ENCODE measurements around the gene FHIT. TPM values are rescaled to one million over a fixed set of nuclear protein-coding genes. Genes with fewer than 3 reads are reported as not detected.

Gene FHIT
- total RNA-seq, 2 donors from 2014 or later = 6.8 to 12.3 TPM

DNA sequence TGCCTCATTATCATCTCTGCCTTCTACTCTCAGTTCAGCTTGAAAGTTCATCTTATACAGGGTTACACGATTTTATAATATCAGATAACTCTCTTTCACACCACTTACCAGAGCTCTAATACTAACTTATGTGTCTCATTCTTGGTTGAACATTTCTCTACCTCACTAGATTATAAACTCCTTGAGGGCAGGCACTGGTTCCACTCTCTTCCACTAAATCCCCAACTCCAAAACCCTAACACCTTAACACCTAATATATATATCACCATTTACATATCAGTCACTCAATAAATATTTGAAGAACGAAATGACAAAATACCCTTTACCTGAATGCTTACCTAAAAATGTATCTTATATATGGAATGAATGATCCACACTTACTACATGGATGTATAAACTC lies 977.2 kb downstream of the FHIT start:
- DNase-seq = no peak
- H3K9ac ChIP-seq (ENCODE audit: extremely low read depth, low read length, poor library complexity, severe bottlenecking) = no peak overlapping the region
- no peaks in the 10 kb centered on the region for H3K36me3 ChIP-seq (ENCODE audit: control insufficient read depth, insufficient read depth, low read length)
- TF ChIP-seq, protein P1, sequence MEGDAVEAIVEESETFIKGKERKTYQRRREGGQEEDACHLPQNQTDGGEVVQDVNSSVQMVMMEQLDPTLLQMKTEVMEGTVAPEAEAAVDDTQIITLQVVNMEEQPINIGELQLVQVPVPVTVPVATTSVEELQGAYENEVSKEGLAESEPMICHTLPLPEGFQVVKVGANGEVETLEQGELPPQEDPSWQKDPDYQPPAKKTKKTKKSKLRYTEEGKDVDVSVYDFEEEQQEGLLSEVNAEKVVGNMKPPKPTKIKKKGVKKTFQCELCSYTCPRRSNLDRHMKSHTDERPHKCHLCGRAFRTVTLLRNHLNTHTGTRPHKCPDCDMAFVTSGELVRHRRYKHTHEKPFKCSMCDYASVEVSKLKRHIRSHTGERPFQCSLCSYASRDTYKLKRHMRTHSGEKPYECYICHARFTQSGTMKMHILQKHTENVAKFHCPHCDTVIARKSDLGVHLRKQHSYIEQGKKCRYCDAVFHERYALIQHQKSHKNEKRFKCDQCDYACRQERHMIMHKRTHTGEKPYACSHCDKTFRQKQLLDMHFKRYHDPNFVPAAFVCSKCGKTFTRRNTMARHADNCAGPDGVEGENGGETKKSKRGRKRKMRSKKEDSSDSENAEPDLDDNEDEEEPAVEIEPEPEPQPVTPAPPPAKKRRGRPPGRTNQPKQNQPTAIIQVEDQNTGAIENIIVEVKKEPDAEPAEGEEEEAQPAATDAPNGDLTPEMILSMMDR (conservative IDR thresholded peaks at IDR 0.05) = no peak
- Mint-ChIP-seq H3K36me3 (ENCODE audit: low read depth) (no peaks in the 10 kb centered on the region), H3K27ac (no peak overlapping the region), H3K4me1 (no peaks in the 10 kb centered on the region), H3K9me3 (peaks cover 5% of the 10 kb centered on the region), H3K27me3 (ENCODE audit: insufficient read depth) (no peaks in the 10 kb centered on the region), H3K4me3 (no peak overlapping the region)
- H3K9me3 ChIP-seq (ENCODE audit: control insufficient read depth, low read length) = no peaks in the 10 kb centered on the region
- no peak overlapping the region for H3K27ac ChIP-seq (ENCODE audit: low read depth, low read length)
- H3K4me1 ChIP-seq (ENCODE audit: control insufficient read depth, insufficient read depth, low read length) = no peaks in the 10 kb centered on the region
- no peaks in the 10 kb centered on the region for H3K27me3 ChIP-seq (ENCODE audit: control insufficient read depth, insufficient read depth, low read length, poor library complexity, severe bottlenecking)
- H3K4me3 ChIP-seq (ENCODE audit: low read length) = no peak overlapping the region
- WGBS, 2 experiments (ENCODE audit: insufficient coverage in 1 of 2, insufficient read length in 1 of 2) = 77 to 88% methylated on average over 1 of the region's 2 CpGs

DNA sequence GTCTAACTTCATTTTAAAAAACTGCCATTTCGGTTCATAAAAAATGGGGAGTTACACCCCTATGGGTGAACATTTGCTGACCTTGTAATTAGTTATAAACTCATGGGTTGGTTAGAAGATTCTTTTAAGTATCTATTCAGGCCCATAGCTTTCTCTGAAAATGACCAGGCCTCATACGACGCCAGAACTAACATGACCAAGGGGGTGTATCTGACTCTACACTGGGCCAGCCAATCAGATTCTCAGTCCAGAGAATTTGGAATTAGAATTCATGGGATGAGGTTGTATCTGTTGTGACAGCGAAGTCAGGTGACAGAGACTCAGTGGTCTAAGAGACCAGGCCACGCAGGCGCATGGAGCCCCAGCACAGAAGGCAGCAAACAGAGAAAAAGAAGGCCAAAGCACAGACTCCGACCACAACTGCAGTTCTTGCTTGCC lies 981.4 kb downstream of the FHIT start:
- Histone ChIP-seq H3K4me3 (ENCODE audit: low read length) (no peak overlapping the region), H3K36me3 (ENCODE audit: control insufficient read depth, insufficient read depth, low read length) (no peaks in the 10 kb centered on the region), H3K9me3 (ENCODE audit: control insufficient read depth, low read length) (no peaks in the 10 kb centered on the region), H3K27me3 (ENCODE audit: control insufficient read depth, insufficient read depth, low read length, poor library complexity, severe bottlenecking) (no peaks in the 10 kb centered on the region), H3K27ac (ENCODE audit: low read depth, low read length) (no peak overlapping the region), H3K4me1 (ENCODE audit: control insufficient read depth, insufficient read depth, low read length) (no peaks in the 10 kb centered on the region), H3K9ac (ENCODE audit: extremely low read depth, low read length, poor library complexity, severe bottlenecking) (no peak overlapping the region)
- H3K27me3 Mint-ChIP-seq (ENCODE audit: insufficient read depth) = no peaks in the 10 kb centered on the region
- no peaks in the 10 kb centered on the region for H3K4me1 Mint-ChIP-seq
- DNase-seq = no peak
- peaks cover 5% of the 10 kb centered on the region for H3K9me3 Mint-ChIP-seq
- WGBS, 2 experiments (ENCODE audit: insufficient coverage in 1 of 2, insufficient read length in 1 of 2) = 91 to 95% methylated on average over 6 to 7 of the region's 7 CpGs
- H3K27ac Mint-ChIP-seq = no peak overlapping the region
- no peaks in the 10 kb centered on the region for H3K36me3 Mint-ChIP-seq (ENCODE audit: low read depth)
- no peak overlapping the region for H3K4me3 Mint-ChIP-seq
- TF ChIP-seq, protein P1 (conservative IDR thresholded peaks at IDR 0.05) = no peak

DNA sequence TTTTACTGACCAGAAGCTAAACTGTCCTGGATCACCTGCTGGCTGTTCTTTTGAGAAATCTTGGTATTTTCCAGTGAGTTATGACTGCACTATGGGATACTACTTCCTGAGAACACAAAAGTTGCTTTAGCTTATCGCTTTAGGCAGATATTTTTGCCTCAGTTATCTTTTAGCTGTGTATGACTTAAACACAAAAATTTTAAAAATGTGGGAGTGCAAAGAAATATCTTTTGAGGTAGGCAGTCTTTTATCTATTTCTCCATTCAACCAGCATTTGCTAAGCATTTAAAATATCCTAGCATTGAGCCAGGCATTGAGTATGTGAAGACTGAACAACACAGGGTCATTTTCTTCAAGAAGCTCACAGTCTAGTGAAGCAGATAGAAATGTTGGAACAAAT lies 981.9 kb downstream of the FHIT start:
- TF ChIP-seq, protein P1 (conservative IDR thresholded peaks at IDR 0.05) = no peak
- WGBS, 2 experiments (ENCODE audit: insufficient coverage in 1 of 2, insufficient read length in 1 of 2) = 100% methylated on average over 1 of the region's 1 CpG
- Mint-ChIP-seq H3K4me3 (no peak overlapping the region), H3K36me3 (ENCODE audit: low read depth) (no peaks in the 10 kb centered on the region), H3K27ac (no peak overlapping the region), H3K9me3 (peaks cover 5% of the 10 kb centered on the region), H3K27me3 (ENCODE audit: insufficient read depth) (no peaks in the 10 kb centered on the region), H3K4me1 (no peaks in the 10 kb centered on the region)
- Histone ChIP-seq H3K9me3 (ENCODE audit: control insufficient read depth, low read length) (no peaks in the 10 kb centered on the region), H3K36me3 (ENCODE audit: control insufficient read depth, insufficient read depth, low read length) (no peaks in the 10 kb centered on the region), H3K27me3 (ENCODE audit: control insufficient read depth, insufficient read depth, low read length, poor library complexity, severe bottlenecking) (no peaks in the 10 kb centered on the region), H3K4me3 (ENCODE audit: low read length) (no peak overlapping the region), H3K27ac (ENCODE audit: low read depth, low read length) (no peak overlapping the region), H3K4me1 (ENCODE audit: control insufficient read depth, insufficient read depth, low read length) (no peaks in the 10 kb centered on the region), H3K9ac (ENCODE audit: extremely low read depth, low read length, poor library complexity, severe bottlenecking) (no peak overlapping the region)
- no peak for DNase-seq
